GM23338 (cell line): ENCODE results near the gene CARMIL1. TPM values are rescaled to one million over a fixed set of nuclear protein-coding genes. Genes with fewer than 3 reads are reported as not detected.

ENCODE experiments used
- ATAC-seq: fragments of 200-7000 bp; cut with Tn5 transposase; 3 replicates; pipeline ENCODE4 v1.9.1; 2020
- DNase-seq: peaks from one replicate; pipeline ENCODE4 v3.0.0-alpha.2; 2015; ENCODE audit warnings: low spot score
- H2AFZ ChIP-seq: fragments of 200-600 bp; sonication (generic); 2 replicates; pipeline ENCODE4 v1.8.0; 2016; ENCODE audit warnings: antibody characterized with exemption, mild to moderate bottlenecking, moderate library complexity
- H3F3A ChIP-seq: fragments of 200-600 bp; sonication (generic); replicated peaks from 2 replicates; pipeline ENCODE4 v1.8.0; 2017; ENCODE audit warnings: antibody characterized with exemption, mixed run types, low read depth
- H3K27ac ChIP-seq: fragments of 200-600 bp; sonication (generic); 2 replicates; pipeline ENCODE4 v1.6.1; 2016; ENCODE audit warnings: low read depth
- H3K27me3 ChIP-seq: fragments of 200-600 bp; sonication (generic); 2 replicates; pipeline ENCODE4 v1.8.0; 2016; ENCODE audit warnings: mild to moderate bottlenecking, mixed run types, moderate library complexity; ENCODE audit not compliant: insufficient read depth
- H3K36me3 ChIP-seq: fragments of 200-600 bp; sonication (generic); 2 replicates; pipeline ENCODE4 v1.8.0; 2016; ENCODE audit warnings: mild to moderate bottlenecking; ENCODE audit not compliant: insufficient read depth
- H3K4me1 ChIP-seq: fragments of 200-600 bp; sonication (generic); 2 replicates; pipeline ENCODE4 v1.8.0; 2016; ENCODE audit warnings: mild to moderate bottlenecking, moderate library complexity; ENCODE audit not compliant: insufficient read depth
- H3K4me2 ChIP-seq: fragments of 200-600 bp; sonication (generic); 2 replicates; pipeline ENCODE4 v1.7.1; 2017; ENCODE audit warnings: mixed run types
- H3K4me3 ChIP-seq: fragments of 200-600 bp; sonication (generic); 2 replicates; pipeline ENCODE4 v1.6.1; 2016; ENCODE audit warnings: mixed run types
- H3K79me2 ChIP-seq: fragments of 200-600 bp; sonication (generic); replicated peaks from 2 replicates; pipeline ENCODE4 v1.8.0; 2017; ENCODE audit warnings: mild to moderate bottlenecking; ENCODE audit not compliant: insufficient read depth
- H3K9me2 ChIP-seq: fragments of 200-600 bp; sonication (generic); 2 replicates; pipeline ENCODE4 v1.8.0; 2017; ENCODE audit not compliant: insufficient read depth
- H4K20me1 ChIP-seq: fragments of 200-600 bp; sonication (generic); replicated peaks from 2 replicates; pipeline ENCODE4 v1.8.0; 2017; ENCODE audit warnings: mild to moderate bottlenecking; ENCODE audit not compliant: insufficient read depth
- H3K27ac Mint-ChIP-seq: 2 replicates; pipeline ENCODE4 v1.8.0; 2020; ENCODE audit warnings: inconsistent platforms, mild to moderate bottlenecking, moderate library complexity, mixed read lengths
- H3K27me3 Mint-ChIP-seq: 3 replicates; pipeline ENCODE4 v1.8.0; 2022; ENCODE audit warnings: low read depth, mild to moderate bottlenecking, moderate library complexity, mixed read lengths, inconsistent platforms; ENCODE audit not compliant: insufficient read depth, poor library complexity
- H3K36me3 Mint-ChIP-seq: 3 replicates; pipeline ENCODE4 v1.8.0; 2021; ENCODE audit warnings: low read depth, mild to moderate bottlenecking, inconsistent platforms, moderate library complexity, mixed read lengths
- H3K4me1 Mint-ChIP-seq: 3 replicates; pipeline ENCODE4 v1.8.0; 2020; ENCODE audit warnings: mild to moderate bottlenecking, inconsistent platforms, mixed read lengths
- H3K4me3 Mint-ChIP-seq: 3 replicates; pipeline ENCODE4 v1.8.0; 2021; ENCODE audit warnings: moderate library complexity, mild to moderate bottlenecking, inconsistent platforms, mixed read lengths
- H3K9me3 Mint-ChIP-seq: 3 replicates; pipeline ENCODE4 v1.8.0; 2020; ENCODE audit warnings: moderate library complexity, mild to moderate bottlenecking, inconsistent platforms, mixed read lengths
- CREB1 ChIP-seq: fragments of 250-450 bp; sonication (Bioruptor Pico); IDR thresholded peaks from 2 replicates; pipeline ENCODE4 v1.5.0; 2020; ENCODE audit warnings: low read depth, mild to moderate bottlenecking, moderate library complexity
- EZH2 ChIP-seq: fragments of 200-600 bp; sonication (generic); IDR thresholded peaks from one replicate; pipeline ENCODE4 v1.8.0; 2017; ENCODE audit warnings: antibody characterized with exemption, mild to moderate bottlenecking, low read depth; ENCODE audit not compliant: unreplicated experiment
- EZH2phosphoT487 ChIP-seq: fragments of 200-600 bp; sonication (generic); IDR thresholded peaks from one replicate; pipeline ENCODE4 v1.8.1; 2018; ENCODE audit warnings: antibody characterized with exemption; ENCODE audit not compliant: unreplicated experiment
- JUNB ChIP-seq: IDR thresholded peaks from one replicate; pipeline ENCODE4 v1.6.1; 2016; ENCODE audit warnings: antibody characterized with exemption; ENCODE audit not compliant: unreplicated experiment
- NANOG ChIP-seq: IDR thresholded peaks from 2 replicates; pipeline ENCODE4 v1.6.1; 2016; ENCODE audit warnings: antibody characterized with exemption, borderline replicate concordance
- POLR2AphosphoS5 ChIP-seq: IDR thresholded peaks from 2 replicates; pipeline ENCODE4 v1.6.1; 2016; ENCODE audit warnings: antibody characterized with exemption, low read depth
- STAT1 ChIP-seq: IDR thresholded peaks from one replicate; pipeline ENCODE4 v1.6.1; 2016; ENCODE audit warnings: antibody characterized with exemption; ENCODE audit not compliant: unreplicated experiment
- ZNF114 ChIP-seq: fragments of 250-450 bp; sonication (Bioruptor Pico); IDR thresholded peaks from 2 replicates; pipeline ENCODE4 v1.5.0; 2020; ENCODE audit warnings: mild to moderate bottlenecking, moderate library complexity
- ZNF331 ChIP-seq: fragments of 250-450 bp; sonication (Bioruptor Pico); IDR thresholded peaks from 2 replicates; pipeline ENCODE4 v1.5.0; 2020; ENCODE audit warnings: low read depth, mild to moderate bottlenecking, moderate library complexity
- polyA plus RNA-seq: library from polyadenylated mRNA; unstranded; fragments of >200 nt; fragmentation: Nextera tagmentation; extraction: Ambion mirVana; gene quantifications from 2 replicates; pipeline ENCODE4 v1.2.1, GENCODE V29; 2016
- total RNA-seq: library from RNA; depleted of rRNA; stranded (reverse); fragments of >200 nt; shearing (Covaris generic); gene quantifications from 2 replicates; pipeline ENCODE4 v1.2.3, GENCODE V29; 2014
- TF ChIP-seq, protein P1 (sequence below), 2 experiments: fragments of 200-600 bp in 1 of 2; sonication (generic) in 1 of 2; conservative IDR thresholded peaks; 2 replicates each; pipeline versions ENCODE4 v1.5.1 to v1.6.1; 2016 to 2017; ENCODE audit warnings: antibody characterized with exemption in 2 of 2, low read depth in 2 of 2, mild to moderate bottlenecking in 2 of 2, moderate library complexity in 1 of 2
- TF ChIP-seq, protein P2 (sequence below): IDR thresholded peaks from one replicate; pipeline ENCODE4 v1.6.1; 2018; ENCODE audit warnings: antibody characterized with exemption; ENCODE audit not compliant: unreplicated experiment
- TF ChIP-seq, protein P3 (sequence below): fragments of 250-450 bp; sonication (Bioruptor Pico); IDR thresholded peaks from 2 replicates; pipeline ENCODE4 v1.5.0; 2020; ENCODE audit warnings: mild to moderate bottlenecking, moderate library complexity
- TF ChIP-seq, protein P4 (sequence below): IDR thresholded peaks from 2 replicates; pipeline ENCODE4 v1.6.1; 2016; ENCODE audit warnings: antibody characterized with exemption

CARMIL1 gene
- total and polyA plus RNA-seq, 2 experiments from 2014 or later, result 43.2 to 66.9 TPM

DNA sequence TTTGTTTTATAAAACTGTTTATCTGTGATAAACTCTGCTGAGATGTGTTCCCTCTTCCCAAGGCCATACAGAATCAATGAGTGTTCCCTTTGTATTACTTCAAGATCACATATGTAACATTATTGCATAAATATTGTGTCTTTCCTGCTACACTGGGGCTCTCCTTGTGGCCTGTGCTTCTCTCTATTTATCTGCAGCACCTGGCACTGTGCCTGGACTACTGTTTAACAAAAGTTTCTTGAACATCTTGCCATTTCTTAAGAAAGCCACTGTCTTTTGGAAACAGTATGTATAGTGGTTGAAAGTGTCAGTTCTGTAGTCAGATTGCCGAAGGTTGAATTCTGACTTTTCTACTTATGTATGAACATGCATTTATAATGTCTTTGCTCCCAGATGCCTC lies 203.8 kb downstream of the CARMIL1 start:
- Histone ChIP-seq H3K4me3 (no peak overlapping the region), H3K4me1 (no peaks in the 10 kb centered on the region), H2AFZ (no peak overlapping the region), H3K79me2 (no peaks in the 10 kb centered on the region), H3K27ac (no peak overlapping the region), H3K27me3 (no peaks in the 10 kb centered on the region), H3K36me3 (no peaks in the 10 kb centered on the region), H3F3A (no peaks in the 10 kb centered on the region), H4K20me1 (no peaks in the 10 kb centered on the region), H3K4me2 (no peak overlapping the region), H3K9me2 (no peaks in the 10 kb centered on the region)
- ATAC-seq (no peak), DNase-seq (no peak)
- H3K9me3 Mint-ChIP-seq, result no peaks in the 10 kb centered on the region
- H3K27me3 Mint-ChIP-seq, result no peaks in the 10 kb centered on the region
- no peak overlapping the region for H3K27ac Mint-ChIP-seq
- TF ChIP-seq EZH2phosphoT487 (no peak), ZNF114 (no peak), JUNB (no peak), ZNF331 (CRISPR knock-in tag) (no peak), NANOG (no peak), POLR2AphosphoS5 (no peak), CREB1 (CRISPR knock-in tag) (no peak), EZH2 (no peak), STAT1 (no peak)
- TF ChIP-seq, protein P1, sequence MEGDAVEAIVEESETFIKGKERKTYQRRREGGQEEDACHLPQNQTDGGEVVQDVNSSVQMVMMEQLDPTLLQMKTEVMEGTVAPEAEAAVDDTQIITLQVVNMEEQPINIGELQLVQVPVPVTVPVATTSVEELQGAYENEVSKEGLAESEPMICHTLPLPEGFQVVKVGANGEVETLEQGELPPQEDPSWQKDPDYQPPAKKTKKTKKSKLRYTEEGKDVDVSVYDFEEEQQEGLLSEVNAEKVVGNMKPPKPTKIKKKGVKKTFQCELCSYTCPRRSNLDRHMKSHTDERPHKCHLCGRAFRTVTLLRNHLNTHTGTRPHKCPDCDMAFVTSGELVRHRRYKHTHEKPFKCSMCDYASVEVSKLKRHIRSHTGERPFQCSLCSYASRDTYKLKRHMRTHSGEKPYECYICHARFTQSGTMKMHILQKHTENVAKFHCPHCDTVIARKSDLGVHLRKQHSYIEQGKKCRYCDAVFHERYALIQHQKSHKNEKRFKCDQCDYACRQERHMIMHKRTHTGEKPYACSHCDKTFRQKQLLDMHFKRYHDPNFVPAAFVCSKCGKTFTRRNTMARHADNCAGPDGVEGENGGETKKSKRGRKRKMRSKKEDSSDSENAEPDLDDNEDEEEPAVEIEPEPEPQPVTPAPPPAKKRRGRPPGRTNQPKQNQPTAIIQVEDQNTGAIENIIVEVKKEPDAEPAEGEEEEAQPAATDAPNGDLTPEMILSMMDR (conservative IDR thresholded peaks at IDR 0.05; ENCODE audit: low read depth in 2 of 2), result no peak
- TF ChIP-seq, protein P2, sequence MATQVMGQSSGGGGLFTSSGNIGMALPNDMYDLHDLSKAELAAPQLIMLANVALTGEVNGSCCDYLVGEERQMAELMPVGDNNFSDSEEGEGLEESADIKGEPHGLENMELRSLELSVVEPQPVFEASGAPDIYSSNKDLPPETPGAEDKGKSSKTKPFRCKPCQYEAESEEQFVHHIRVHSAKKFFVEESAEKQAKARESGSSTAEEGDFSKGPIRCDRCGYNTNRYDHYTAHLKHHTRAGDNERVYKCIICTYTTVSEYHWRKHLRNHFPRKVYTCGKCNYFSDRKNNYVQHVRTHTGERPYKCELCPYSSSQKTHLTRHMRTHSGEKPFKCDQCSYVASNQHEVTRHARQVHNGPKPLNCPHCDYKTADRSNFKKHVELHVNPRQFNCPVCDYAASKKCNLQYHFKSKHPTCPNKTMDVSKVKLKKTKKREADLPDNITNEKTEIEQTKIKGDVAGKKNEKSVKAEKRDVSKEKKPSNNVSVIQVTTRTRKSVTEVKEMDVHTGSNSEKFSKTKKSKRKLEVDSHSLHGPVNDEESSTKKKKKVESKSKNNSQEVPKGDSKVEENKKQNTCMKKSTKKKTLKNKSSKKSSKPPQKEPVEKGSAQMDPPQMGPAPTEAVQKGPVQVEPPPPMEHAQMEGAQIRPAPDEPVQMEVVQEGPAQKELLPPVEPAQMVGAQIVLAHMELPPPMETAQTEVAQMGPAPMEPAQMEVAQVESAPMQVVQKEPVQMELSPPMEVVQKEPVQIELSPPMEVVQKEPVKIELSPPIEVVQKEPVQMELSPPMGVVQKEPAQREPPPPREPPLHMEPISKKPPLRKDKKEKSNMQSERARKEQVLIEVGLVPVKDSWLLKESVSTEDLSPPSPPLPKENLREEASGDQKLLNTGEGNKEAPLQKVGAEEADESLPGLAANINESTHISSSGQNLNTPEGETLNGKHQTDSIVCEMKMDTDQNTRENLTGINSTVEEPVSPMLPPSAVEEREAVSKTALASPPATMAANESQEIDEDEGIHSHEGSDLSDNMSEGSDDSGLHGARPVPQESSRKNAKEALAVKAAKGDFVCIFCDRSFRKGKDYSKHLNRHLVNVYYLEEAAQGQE, result no peak
- TF ChIP-seq, protein P3, sequence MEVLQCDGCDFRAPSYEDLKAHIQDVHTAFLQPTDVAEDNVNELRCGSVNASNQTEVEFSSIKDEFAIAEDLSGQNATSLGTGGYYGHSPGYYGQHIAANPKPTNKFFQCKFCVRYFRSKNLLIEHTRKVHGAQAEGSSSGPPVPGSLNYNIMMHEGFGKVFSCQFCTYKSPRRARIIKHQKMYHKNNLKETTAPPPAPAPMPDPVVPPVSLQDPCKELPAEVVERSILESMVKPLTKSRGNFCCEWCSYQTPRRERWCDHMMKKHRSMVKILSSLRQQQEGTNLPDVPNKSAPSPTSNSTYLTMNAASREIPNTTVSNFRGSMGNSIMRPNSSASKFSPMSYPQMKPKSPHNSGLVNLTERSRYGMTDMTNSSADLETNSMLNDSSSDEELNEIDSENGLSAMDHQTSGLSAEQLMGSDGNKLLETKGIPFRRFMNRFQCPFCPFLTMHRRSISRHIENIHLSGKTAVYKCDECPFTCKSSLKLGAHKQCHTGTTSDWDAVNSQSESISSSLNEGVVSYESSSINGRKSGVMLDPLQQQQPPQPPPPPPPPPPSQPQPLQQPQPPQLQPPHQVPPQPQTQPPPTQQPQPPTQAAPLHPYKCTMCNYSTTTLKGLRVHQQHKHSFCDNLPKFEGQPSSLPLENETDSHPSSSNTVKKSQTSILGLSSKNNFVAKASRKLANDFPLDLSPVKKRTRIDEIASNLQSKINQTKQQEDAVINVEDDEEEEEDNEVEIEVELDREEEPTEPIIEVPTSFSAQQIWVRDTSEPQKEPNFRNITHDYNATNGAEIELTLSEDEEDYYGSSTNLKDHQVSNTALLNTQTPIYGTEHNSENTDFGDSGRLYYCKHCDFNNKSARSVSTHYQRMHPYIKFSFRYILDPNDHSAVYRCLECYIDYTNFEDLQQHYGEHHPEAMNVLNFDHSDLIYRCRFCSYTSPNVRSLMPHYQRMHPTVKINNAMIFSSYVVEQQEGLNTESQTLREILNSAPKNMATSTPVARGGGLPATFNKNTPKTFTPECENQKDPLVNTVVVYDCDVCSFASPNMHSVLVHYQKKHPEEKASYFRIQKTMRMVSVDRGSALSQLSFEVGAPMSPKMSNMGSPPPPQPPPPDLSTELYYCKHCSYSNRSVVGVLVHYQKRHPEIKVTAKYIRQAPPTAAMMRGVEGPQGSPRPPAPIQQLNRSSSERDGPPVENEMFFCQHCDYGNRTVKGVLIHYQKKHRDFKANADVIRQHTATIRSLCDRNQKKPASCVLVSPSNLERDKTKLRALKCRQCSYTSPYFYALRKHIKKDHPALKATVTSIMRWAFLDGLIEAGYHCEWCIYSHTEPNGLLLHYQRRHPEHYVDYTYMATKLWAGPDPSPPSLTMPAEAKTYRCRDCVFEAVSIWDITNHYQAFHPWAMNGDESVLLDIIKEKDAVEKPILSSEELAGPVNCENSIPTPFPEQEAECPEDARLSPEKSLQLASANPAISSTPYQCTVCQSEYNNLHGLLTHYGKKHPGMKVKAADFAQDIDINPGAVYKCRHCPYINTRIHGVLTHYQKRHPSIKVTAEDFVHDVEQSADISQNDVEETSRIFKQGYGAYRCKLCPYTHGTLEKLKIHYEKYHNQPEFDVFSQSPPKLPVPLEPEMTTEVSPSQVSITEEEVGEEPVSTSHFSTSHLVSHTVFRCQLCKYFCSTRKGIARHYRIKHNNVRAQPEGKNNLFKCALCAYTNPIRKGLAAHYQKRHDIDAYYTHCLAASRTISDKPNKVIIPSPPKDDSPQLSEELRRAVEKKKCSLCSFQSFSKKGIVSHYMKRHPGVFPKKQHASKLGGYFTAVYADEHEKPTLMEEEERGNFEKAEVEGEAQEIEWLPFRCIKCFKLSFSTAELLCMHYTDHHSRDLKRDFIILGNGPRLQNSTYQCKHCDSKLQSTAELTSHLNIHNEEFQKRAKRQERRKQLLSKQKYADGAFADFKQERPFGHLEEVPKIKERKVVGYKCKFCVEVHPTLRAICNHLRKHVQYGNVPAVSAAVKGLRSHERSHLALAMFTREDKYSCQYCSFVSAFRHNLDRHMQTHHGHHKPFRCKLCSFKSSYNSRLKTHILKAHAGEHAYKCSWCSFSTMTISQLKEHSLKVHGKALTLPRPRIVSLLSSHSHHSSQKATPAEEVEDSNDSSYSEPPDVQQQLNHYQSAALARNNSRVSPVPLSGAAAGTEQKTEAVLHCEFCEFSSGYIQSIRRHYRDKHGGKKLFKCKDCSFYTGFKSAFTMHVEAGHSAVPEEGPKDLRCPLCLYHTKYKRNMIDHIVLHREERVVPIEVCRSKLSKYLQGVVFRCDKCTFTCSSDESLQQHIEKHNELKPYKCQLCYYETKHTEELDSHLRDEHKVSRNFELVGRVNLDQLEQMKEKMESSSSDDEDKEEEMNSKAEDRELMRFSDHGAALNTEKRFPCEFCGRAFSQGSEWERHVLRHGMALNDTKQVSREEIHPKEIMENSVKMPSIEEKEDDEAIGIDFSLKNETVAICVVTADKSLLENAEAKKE (CRISPR knock-in tag), result no peak
- TF ChIP-seq, protein P4, sequence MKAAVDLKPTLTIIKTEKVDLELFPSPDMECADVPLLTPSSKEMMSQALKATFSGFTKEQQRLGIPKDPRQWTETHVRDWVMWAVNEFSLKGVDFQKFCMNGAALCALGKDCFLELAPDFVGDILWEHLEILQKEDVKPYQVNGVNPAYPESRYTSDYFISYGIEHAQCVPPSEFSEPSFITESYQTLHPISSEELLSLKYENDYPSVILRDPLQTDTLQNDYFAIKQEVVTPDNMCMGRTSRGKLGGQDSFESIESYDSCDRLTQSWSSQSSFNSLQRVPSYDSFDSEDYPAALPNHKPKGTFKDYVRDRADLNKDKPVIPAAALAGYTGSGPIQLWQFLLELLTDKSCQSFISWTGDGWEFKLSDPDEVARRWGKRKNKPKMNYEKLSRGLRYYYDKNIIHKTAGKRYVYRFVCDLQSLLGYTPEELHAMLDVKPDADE, result no peak
- H3K4me3 Mint-ChIP-seq, result no peak overlapping the region
- peaks cover 4% of the 10 kb centered on the region; the same call in 2 of the 3 replicates for H3K36me3 Mint-ChIP-seq
- H3K4me1 Mint-ChIP-seq, result peaks cover 5% of the 10 kb centered on the region
